DOHH2 (cell line): ENCODE data around the gene GREM2.

Experiments used
- H3F3A ChIP-seq: fragments of 200-600 bp; sonication (generic), shearing (Covaris generic); 2 replicates; pipeline ENCODE4 v1.6.0; 2016; ENCODE audit warnings: antibody characterized with exemption, mild to moderate bottlenecking; ENCODE audit not compliant: control insufficient read depth, insufficient read depth
- H3K27ac ChIP-seq: fragments of 200-600 bp; sonication (generic); 2 replicates; pipeline ENCODE4 v1.5.1; 2014; ENCODE audit warnings: low read depth, mild to moderate bottlenecking, low read length, moderate library complexity
- H3K27me3 ChIP-seq: fragments of 200-600 bp; sonication (generic); 2 replicates; pipeline ENCODE4 v1.6.1; 2014; ENCODE audit warnings: mild to moderate bottlenecking, low read length, mixed read lengths; ENCODE audit not compliant: control insufficient read depth
- H3K36me3 ChIP-seq: fragments of 200-600 bp; sonication (generic); 2 replicates; pipeline ENCODE4 v1.6.1; 2014; ENCODE audit warnings: mild to moderate bottlenecking, low read length, moderate library complexity, mixed read lengths; ENCODE audit not compliant: control insufficient read depth
- H3K4me1 ChIP-seq: fragments of 200-600 bp; sonication (generic); 2 replicates; pipeline ENCODE4 v1.6.1; 2014; ENCODE audit warnings: mild to moderate bottlenecking, low read length, mixed read lengths; ENCODE audit not compliant: control insufficient read depth
- H3K4me2 ChIP-seq: fragments of 200-600 bp; sonication (generic); 2 replicates; pipeline ENCODE4 v1.6.0; 2014; ENCODE audit warnings: mild to moderate bottlenecking, low read length, moderate library complexity
- H3K4me3 ChIP-seq: fragments of 200-600 bp; sonication (generic); 2 replicates; pipeline ENCODE4 v1.5.1; 2014; ENCODE audit warnings: mild to moderate bottlenecking, low read length, mixed read lengths
- H3K79me2 ChIP-seq: fragments of 200-600 bp; sonication (generic); 2 replicates; pipeline ENCODE4 v1.6.1; 2014; ENCODE audit warnings: mild to moderate bottlenecking, low read length, mixed read lengths; ENCODE audit not compliant: control insufficient read depth
- H3K9me2 ChIP-seq: fragments of 200-600 bp; sonication (generic); replicated peaks from 2 replicates; pipeline ENCODE4 v1.6.1; 2014; ENCODE audit warnings: mild to moderate bottlenecking, low read length, mixed read lengths; ENCODE audit not compliant: control insufficient read depth
- H3K9me3 ChIP-seq: fragments of 200-600 bp; sonication (generic); 2 replicates; pipeline ENCODE4 v1.6.1; 2014; ENCODE audit warnings: antibody characterized with exemption, low read length, mixed read lengths; ENCODE audit not compliant: control insufficient read depth, insufficient read depth
- H4K20me1 ChIP-seq: fragments of 200-600 bp; sonication (generic); 2 replicates; pipeline ENCODE4 v1.6.0; 2014; ENCODE audit warnings: low read depth, mild to moderate bottlenecking, antibody characterized with exemption, low read length, moderate library complexity; ENCODE audit not compliant: control insufficient read depth, insufficient read depth
- EZH2phosphoT487 ChIP-seq: fragments of 200-600 bp; sonication (generic); IDR thresholded peaks from 2 replicates; pipeline ENCODE4 v1.6.1; 2017; ENCODE audit warnings: borderline replicate concordance, mild to moderate bottlenecking, antibody characterized with exemption, low read length, moderate library complexity, mixed read lengths
- TF ChIP-seq, protein P1 (sequence below): fragments of 200-600 bp; sonication (generic); IDR thresholded peaks from one replicate; pipeline ENCODE4 v1.5.1; 2014; ENCODE audit warnings: antibody characterized with exemption, mild to moderate bottlenecking, low read depth, low read length; ENCODE audit not compliant: poor library complexity, severe bottlenecking

The GREM2 gene

DNA sequence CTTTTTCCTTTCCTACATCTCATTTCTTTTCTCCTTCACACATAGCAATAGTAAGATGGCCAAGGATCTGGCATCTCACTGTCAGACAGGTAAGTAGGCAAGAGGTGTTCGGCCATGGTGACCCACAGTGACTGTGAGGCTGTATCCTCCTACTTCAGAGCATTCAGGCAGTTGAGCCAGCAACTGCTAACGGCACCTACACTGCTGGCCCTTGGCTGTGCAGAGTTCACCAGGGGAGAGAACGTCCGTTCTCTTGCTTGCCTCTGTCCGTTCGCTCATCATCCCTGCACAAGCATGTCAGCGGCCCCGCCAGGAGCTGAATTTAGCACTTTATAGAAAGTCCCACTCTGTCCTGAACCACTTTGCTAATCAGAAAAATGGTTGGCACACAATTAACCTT lies 113.6 kb downstream of the GREM2 start:
- no peaks in the 10 kb centered on the region for H3F3A ChIP-seq
- no peaks in the 10 kb centered on the region for H3K4me1 ChIP-seq
- H3K4me2 ChIP-seq = no peak overlapping the region
- no peaks in the 10 kb centered on the region for H3K9me2 ChIP-seq
- TF ChIP-seq, protein P1, sequence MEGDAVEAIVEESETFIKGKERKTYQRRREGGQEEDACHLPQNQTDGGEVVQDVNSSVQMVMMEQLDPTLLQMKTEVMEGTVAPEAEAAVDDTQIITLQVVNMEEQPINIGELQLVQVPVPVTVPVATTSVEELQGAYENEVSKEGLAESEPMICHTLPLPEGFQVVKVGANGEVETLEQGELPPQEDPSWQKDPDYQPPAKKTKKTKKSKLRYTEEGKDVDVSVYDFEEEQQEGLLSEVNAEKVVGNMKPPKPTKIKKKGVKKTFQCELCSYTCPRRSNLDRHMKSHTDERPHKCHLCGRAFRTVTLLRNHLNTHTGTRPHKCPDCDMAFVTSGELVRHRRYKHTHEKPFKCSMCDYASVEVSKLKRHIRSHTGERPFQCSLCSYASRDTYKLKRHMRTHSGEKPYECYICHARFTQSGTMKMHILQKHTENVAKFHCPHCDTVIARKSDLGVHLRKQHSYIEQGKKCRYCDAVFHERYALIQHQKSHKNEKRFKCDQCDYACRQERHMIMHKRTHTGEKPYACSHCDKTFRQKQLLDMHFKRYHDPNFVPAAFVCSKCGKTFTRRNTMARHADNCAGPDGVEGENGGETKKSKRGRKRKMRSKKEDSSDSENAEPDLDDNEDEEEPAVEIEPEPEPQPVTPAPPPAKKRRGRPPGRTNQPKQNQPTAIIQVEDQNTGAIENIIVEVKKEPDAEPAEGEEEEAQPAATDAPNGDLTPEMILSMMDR = no peak
- TF ChIP-seq EZH2phosphoT487 = no peak
- H3K4me3 ChIP-seq = no peak overlapping the region
- no peaks in the 10 kb centered on the region for H3K9me3 ChIP-seq
- H4K20me1 ChIP-seq = no peaks in the 10 kb centered on the region
- H3K79me2 ChIP-seq = no peaks in the 10 kb centered on the region
- no peaks in the 10 kb centered on the region for H3K36me3 ChIP-seq
- H3K27ac ChIP-seq = no peak overlapping the region
- no peaks in the 10 kb centered on the region for H3K27me3 ChIP-seq

DNA sequence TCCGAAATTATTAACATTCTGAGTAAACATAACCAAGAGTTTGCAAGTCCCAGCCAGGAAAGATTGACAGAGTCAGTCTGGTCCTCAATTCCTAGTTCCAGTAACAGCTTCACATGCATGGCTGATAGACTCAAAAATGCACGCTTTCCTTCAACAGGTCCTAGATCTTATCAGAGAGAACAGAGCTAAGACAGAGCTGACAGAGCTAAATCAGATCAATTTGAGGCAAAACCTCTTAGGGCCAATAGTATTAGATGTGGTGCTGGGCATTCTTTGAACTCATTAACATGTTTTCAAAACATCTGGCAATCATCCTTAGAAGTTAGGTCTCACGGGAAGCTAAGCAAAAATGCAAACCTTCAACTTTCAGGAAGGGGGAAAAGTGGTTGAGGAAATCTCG lies 114.0 kb downstream of the GREM2 start:
- H3F3A ChIP-seq = no peaks in the 10 kb centered on the region
- no peaks in the 10 kb centered on the region for H4K20me1 ChIP-seq
- H3K4me2 ChIP-seq = no peak overlapping the region
- no peak for TF ChIP-seq EZH2phosphoT487
- TF ChIP-seq, protein P1 = no peak
- H3K79me2 ChIP-seq = no peaks in the 10 kb centered on the region
- H3K27me3 ChIP-seq = no peaks in the 10 kb centered on the region
- no peaks in the 10 kb centered on the region for H3K36me3 ChIP-seq
- H3K4me3 ChIP-seq = no peak overlapping the region
- H3K4me1 ChIP-seq = no peaks in the 10 kb centered on the region
- H3K9me3 ChIP-seq = no peaks in the 10 kb centered on the region
- H3K9me2 ChIP-seq = no peaks in the 10 kb centered on the region
- no peak overlapping the region for H3K27ac ChIP-seq

DNA sequence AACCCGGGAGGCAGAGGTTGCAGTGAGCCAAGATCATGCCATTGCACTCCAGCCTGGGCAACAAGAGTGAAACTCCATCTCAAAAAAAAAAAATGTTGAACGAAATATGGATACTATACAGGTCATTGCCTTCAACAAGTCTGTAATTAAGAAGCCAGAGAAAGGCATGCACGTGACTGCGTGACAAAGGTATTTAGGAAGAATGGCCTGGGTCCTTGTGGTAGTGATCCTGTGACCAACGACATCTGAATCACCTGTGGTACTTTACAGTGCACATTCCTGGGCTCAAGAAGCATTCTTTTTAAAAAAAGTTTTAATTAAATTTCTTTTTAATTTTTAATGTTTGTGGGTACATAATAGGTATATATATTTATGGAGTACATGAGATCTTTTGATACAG lies 115.0 kb downstream of the GREM2 start:
- no peaks in the 10 kb centered on the region for H3K79me2 ChIP-seq
- no peaks in the 10 kb centered on the region for H3F3A ChIP-seq
- H3K4me1 ChIP-seq = no peaks in the 10 kb centered on the region
- no peak overlapping the region for H3K27ac ChIP-seq
- no peaks in the 10 kb centered on the region for H3K27me3 ChIP-seq
- no peak for TF ChIP-seq EZH2phosphoT487
- TF ChIP-seq, protein P1 = no peak
- no peaks in the 10 kb centered on the region for H4K20me1 ChIP-seq
- no peaks in the 10 kb centered on the region for H3K9me3 ChIP-seq
- H3K9me2 ChIP-seq = no peaks in the 10 kb centered on the region
- H3K4me3 ChIP-seq = no peak overlapping the region
- no peaks in the 10 kb centered on the region for H3K36me3 ChIP-seq
- no peak overlapping the region for H3K4me2 ChIP-seq

DNA sequence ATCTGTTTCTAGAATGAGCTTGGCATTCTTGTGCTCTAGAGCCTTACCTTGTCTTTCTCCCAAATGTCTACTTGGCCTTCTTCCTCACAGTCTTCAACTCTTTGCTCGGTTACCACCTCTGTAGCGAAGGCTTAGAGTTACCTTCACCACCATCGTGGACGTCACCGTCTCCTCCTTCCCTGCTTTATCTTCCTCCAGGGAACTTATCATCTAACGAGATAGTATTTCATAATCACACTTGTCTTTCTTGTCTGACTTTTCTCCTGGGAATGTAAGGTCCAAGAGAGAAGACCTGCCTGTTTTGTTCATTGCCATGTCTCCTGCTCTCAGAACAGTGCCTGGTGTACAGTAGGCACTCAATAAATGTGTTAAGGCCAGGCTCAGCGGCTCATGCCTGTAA lies 115.6 kb downstream of the GREM2 start:
- Histone ChIP-seq H3K4me2 (no peak overlapping the region), H3K9me3 (no peaks in the 10 kb centered on the region), H3K9me2 (no peaks in the 10 kb centered on the region), H3F3A (no peaks in the 10 kb centered on the region), H3K36me3 (no peaks in the 10 kb centered on the region), H3K4me3 (no peak overlapping the region), H3K79me2 (no peaks in the 10 kb centered on the region), H3K27ac (no peak overlapping the region), H3K4me1 (no peaks in the 10 kb centered on the region), H4K20me1 (no peaks in the 10 kb centered on the region), H3K27me3 (no peaks in the 10 kb centered on the region)
- TF ChIP-seq EZH2phosphoT487 = no peak
- TF ChIP-seq, protein P1 = no peak
